Fibroblast of pulmonary artery (primary cell): ENCODE results near the gene EEF1B2.

Experiments used
- DNase-seq: peaks from one replicate; pipeline ENCODE4 v3.0.0-alpha.2; 2010; ENCODE audit warnings: low read depth
- H3K4me3 ChIP-seq: replicated peaks from 2 replicates; pipeline ENCODE4 v1.5.1; 2011; ENCODE audit warnings: low read depth, mild to moderate bottlenecking, control low read depth, low read length, moderate library complexity
- CTCF ChIP-seq: IDR thresholded peaks from 2 replicates; pipeline ENCODE4 v1.5.1; 2011; ENCODE audit warnings: mild to moderate bottlenecking, control low read depth, low read length, inconsistent platforms; ENCODE audit errors: missing control alignments

The EEF1B2 gene

GRCh38 chr2:206190111-206190510, 30.4 kb downstream of the EEF1B2 start:
- no peak for TF ChIP-seq CTCF
- H3K4me3 ChIP-seq: no peak overlapping the region
- no peak for DNase-seq

GRCh38 chr2:206190689-206191088, 31.0 kb downstream of the EEF1B2 start:
- no peak for DNase-seq
- TF ChIP-seq CTCF: no peak
- no peak overlapping the region for H3K4me3 ChIP-seq

GRCh38 chr2:206192157-206192556, 32.5 kb downstream of the EEF1B2 start:
- no peak overlapping the region for H3K4me3 ChIP-seq
- DNase-seq: no peak
- TF ChIP-seq CTCF: no peak

- TF ChIP-seq CTCF: no peak
- peak; percentile 54 for DNase-seq
- no peak overlapping the region for H3K4me3 ChIP-seq
These were observed 34.1 kb downstream of the EEF1B2 start for GRCh38 chr2:206193671-206194357.

- DNase-seq: peak; percentile 48
- TF ChIP-seq CTCF: no peak
These were observed 39.0 kb downstream of the EEF1B2 start for GRCh38 chr2:206198677-206199076.

GRCh38 chr2:206201075-206201848, 41.6 kb downstream of the EEF1B2 start:
- no peak for TF ChIP-seq CTCF
- no peak overlapping the region for H3K4me3 ChIP-seq
- no peak for DNase-seq

More at GRCh38 chr2:206198677-206199076, 39.0 kb downstream of the EEF1B2 start:
- no peak overlapping the region for H3K4me3 ChIP-seq
